HEK293 (cell line): ENCODE measurements around the gene RAP1GAP.

ENCODE experiments used
- BCL11B ChIP-seq: fragments of 450-650 bp; formaldehyde crosslinking; IDR thresholded peaks from 2 replicates; pipeline ENCODE4 v1.5.1; 2016; ENCODE audit warnings: low read depth, missing biosample characterization, missing genetic modification characterization
- EGR2 ChIP-seq: fragments of 450-650 bp; formaldehyde crosslinking; IDR thresholded peaks from 2 replicates; pipeline ENCODE4 v1.5.1; 2016; ENCODE audit warnings: low read depth, missing biosample characterization, missing genetic modification characterization
- GLIS2 ChIP-seq: fragments of 450-650 bp; formaldehyde crosslinking; IDR thresholded peaks from 2 replicates; pipeline ENCODE4 v1.5.1; 2016; ENCODE audit warnings: missing biosample characterization, missing genetic modification characterization
- PATZ1 ChIP-seq: fragments of 450-650 bp; formaldehyde crosslinking; IDR thresholded peaks from 2 replicates; pipeline ENCODE4 v1.5.1; 2016; ENCODE audit warnings: missing biosample characterization, missing genetic modification characterization
- PRDM1 ChIP-seq: fragments of 450-650 bp; formaldehyde crosslinking; IDR thresholded peaks from 2 replicates; pipeline ENCODE4; 2016; ENCODE audit warnings: missing biosample characterization, missing genetic modification characterization
- ZBTB10 ChIP-seq: fragments of 450-650 bp; formaldehyde crosslinking; IDR thresholded peaks from 2 replicates; pipeline ENCODE4 v1.5.1; 2016; ENCODE audit warnings: missing biosample characterization, missing genetic modification characterization
- ZFP37 ChIP-seq: fragments of 450-650 bp; formaldehyde crosslinking; IDR thresholded peaks from 2 replicates; pipeline ENCODE4 v1.5.1; 2016; ENCODE audit warnings: missing biosample characterization, missing genetic modification characterization
- ZFP69B ChIP-seq: fragments of 450-650 bp; formaldehyde crosslinking; IDR thresholded peaks from 2 replicates; pipeline ENCODE4 v1.5.1; 2016; ENCODE audit warnings: missing biosample characterization, missing genetic modification characterization
- ZNF10 ChIP-seq: fragments of 450-650 bp; formaldehyde crosslinking; IDR thresholded peaks from 2 replicates; pipeline ENCODE4 v1.5.1; 2017; ENCODE audit warnings: missing biosample characterization, missing genetic modification characterization
- ZNF121 ChIP-seq: fragments of 450-650 bp; formaldehyde crosslinking; IDR thresholded peaks from 2 replicates; pipeline ENCODE4 v1.5.1; 2016; ENCODE audit warnings: missing biosample characterization, missing genetic modification characterization
- ZNF138 ChIP-seq: fragments of 450-650 bp; formaldehyde crosslinking; IDR thresholded peaks from 2 replicates; pipeline ENCODE4 v1.5.1; 2016; ENCODE audit warnings: missing biosample characterization, missing genetic modification characterization, borderline replicate concordance
- ZNF18 ChIP-seq: fragments of 450-650 bp; formaldehyde crosslinking; IDR thresholded peaks from 2 replicates; pipeline ENCODE4 v1.5.1; 2016; ENCODE audit warnings: missing biosample characterization, missing genetic modification characterization
- ZNF19 ChIP-seq: fragments of 450-650 bp; formaldehyde crosslinking; IDR thresholded peaks from 2 replicates; pipeline ENCODE4; 2016; ENCODE audit warnings: missing biosample characterization, missing genetic modification characterization, low read depth
- ZNF211 ChIP-seq: fragments of 450-650 bp; formaldehyde crosslinking; IDR thresholded peaks from 2 replicates; pipeline ENCODE4 v1.5.1; 2016; ENCODE audit warnings: low read depth, missing biosample characterization, missing genetic modification characterization
- ZNF221 ChIP-seq: fragments of 450-650 bp; formaldehyde crosslinking; IDR thresholded peaks from 2 replicates; pipeline ENCODE4 v1.5.1; 2017; ENCODE audit warnings: missing biosample characterization, missing genetic modification characterization, borderline replicate concordance
- ZNF266 ChIP-seq: fragments of 450-650 bp; formaldehyde crosslinking; IDR thresholded peaks from 2 replicates; pipeline ENCODE4 v1.5.1; 2016; ENCODE audit warnings: missing biosample characterization, missing genetic modification characterization, low read depth
- ZNF350 ChIP-seq: fragments of 450-650 bp; formaldehyde crosslinking; IDR thresholded peaks from 2 replicates; pipeline ENCODE4 v1.5.0; 2017; ENCODE audit warnings: missing biosample characterization, mild to moderate bottlenecking, missing genetic modification characterization
- ZNF501 ChIP-seq: fragments of 450-650 bp; formaldehyde crosslinking; IDR thresholded peaks from 2 replicates; pipeline ENCODE4 v1.5.1; 2016; ENCODE audit warnings: missing biosample characterization, missing genetic modification characterization
- ZNF558 ChIP-seq: fragments of 450-650 bp; formaldehyde crosslinking; IDR thresholded peaks from 2 replicates; pipeline ENCODE4 v1.5.1; 2016; ENCODE audit warnings: missing biosample characterization, missing genetic modification characterization
- ZNF596 ChIP-seq: fragments of 450-650 bp; IDR thresholded peaks from 2 replicates; pipeline ENCODE4 v1.5.0; 2018; ENCODE audit warnings: missing biosample characterization, mild to moderate bottlenecking, missing genetic modification characterization, moderate library complexity
- ZNF639 ChIP-seq: fragments of 450-650 bp; formaldehyde crosslinking; IDR thresholded peaks from 2 replicates; pipeline ENCODE4 v1.5.1; 2016; ENCODE audit warnings: missing biosample characterization, missing genetic modification characterization
- ZNF654 ChIP-seq: fragments of 450-650 bp; formaldehyde crosslinking; IDR thresholded peaks from 2 replicates; pipeline ENCODE4 v1.5.1; 2016; ENCODE audit warnings: low read depth, missing biosample characterization, missing genetic modification characterization
- ZXDB ChIP-seq: fragments of 450-650 bp; formaldehyde crosslinking; IDR thresholded peaks from 2 replicates; pipeline ENCODE4 v1.5.1; 2016; ENCODE audit warnings: missing biosample characterization, missing genetic modification characterization
- TF ChIP-seq, protein P1 (sequence below): fragments of 450-650 bp; formaldehyde crosslinking; conservative IDR thresholded peaks from 2 replicates; pipeline ENCODE4 v1.5.1; 2016; ENCODE audit warnings: low read depth, missing biosample characterization, missing genetic modification characterization
- TF ChIP-seq, protein P2 (sequence below): fragments of 450-650 bp; formaldehyde crosslinking; IDR thresholded peaks from 2 replicates; pipeline ENCODE4 v1.5.1; 2016; ENCODE audit warnings: missing biosample characterization, missing genetic modification characterization

RAP1GAP gene

GRCh38 chr1:21651214-21652042, 17.7 kb downstream of the RAP1GAP start (continued):
- TF ChIP-seq, protein P1, sequence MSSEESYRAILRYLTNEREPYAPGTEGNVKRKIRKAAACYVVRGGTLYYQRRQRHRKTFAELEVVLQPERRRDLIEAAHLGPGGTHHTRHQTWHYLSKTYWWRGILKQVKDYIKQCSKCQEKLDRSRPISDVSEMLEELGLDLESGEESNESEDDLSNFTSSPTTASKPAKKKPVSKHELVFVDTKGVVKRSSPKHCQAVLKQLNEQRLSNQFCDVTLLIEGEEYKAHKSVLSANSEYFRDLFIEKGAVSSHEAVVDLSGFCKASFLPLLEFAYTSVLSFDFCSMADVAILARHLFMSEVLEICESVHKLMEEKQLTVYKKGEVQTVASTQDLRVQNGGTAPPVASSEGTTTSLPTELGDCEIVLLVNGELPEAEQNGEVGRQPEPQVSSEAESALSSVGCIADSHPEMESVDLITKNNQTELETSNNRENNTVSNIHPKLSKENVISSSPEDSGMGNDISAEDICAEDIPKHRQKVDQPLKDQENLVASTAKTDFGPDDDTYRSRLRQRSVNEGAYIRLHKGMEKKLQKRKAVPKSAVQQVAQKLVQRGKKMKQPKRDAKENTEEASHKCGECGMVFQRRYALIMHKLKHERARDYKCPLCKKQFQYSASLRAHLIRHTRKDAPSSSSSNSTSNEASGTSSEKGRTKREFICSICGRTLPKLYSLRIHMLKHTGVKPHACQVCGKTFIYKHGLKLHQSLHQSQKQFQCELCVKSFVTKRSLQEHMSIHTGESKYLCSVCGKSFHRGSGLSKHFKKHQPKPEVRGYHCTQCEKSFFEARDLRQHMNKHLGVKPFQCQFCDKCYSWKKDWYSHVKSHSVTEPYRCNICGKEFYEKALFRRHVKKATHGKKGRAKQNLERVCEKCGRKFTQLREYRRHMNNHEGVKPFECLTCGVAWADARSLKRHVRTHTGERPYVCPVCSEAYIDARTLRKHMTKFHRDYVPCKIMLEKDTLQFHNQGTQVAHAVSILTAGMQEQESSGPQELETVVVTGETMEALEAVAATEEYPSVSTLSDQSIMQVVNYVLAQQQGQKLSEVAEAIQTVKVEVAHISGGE (tag by site-specific recombination) = 0 out of 2 replicates have a peak, but pooled peaks have one; percentile 15
- TF ChIP-seq ZNF501 (no peak), ZXDB (tag by site-specific recombination) (no peak), GLIS2 (tag by site-specific recombination) (peak; percentile 57; the same call in 1 of the 2 replicates), ZNF138 (tag by site-specific recombination) (no peak), PRDM1 (tag by site-specific recombination) (no peak), ZNF558 (no peak), ZNF18 (tag by site-specific recombination) (no peak), ZNF639 (tag by site-specific recombination) (no peak), BCL11B (tag by site-specific recombination) (no peak), ZNF19 (tag by site-specific recombination) (no peak), ZBTB10 (tag by site-specific recombination) (0 out of 2 replicates have a peak, but pooled peaks have one; percentile 31), ZNF221 (tag by site-specific recombination) (no peak), PATZ1 (tag by site-specific recombination) (peak; percentile 45; the same call in 1 of the 2 replicates), ZFP37 (tag by site-specific recombination) (no peak), ZNF211 (tag by site-specific recombination) (no peak), ZFP69B (no peak), ZNF596 (tag by site-specific recombination) (no peak), ZNF121 (no peak), ZNF266 (tag by site-specific recombination) (no peak), ZNF350 (tag by site-specific recombination) (no peak), ZNF654 (tag by site-specific recombination) (no peak), EGR2 (tag by site-specific recombination) (peak; percentile 63), ZNF10 (tag by site-specific recombination) (no peak)
- TF ChIP-seq, protein P2, sequence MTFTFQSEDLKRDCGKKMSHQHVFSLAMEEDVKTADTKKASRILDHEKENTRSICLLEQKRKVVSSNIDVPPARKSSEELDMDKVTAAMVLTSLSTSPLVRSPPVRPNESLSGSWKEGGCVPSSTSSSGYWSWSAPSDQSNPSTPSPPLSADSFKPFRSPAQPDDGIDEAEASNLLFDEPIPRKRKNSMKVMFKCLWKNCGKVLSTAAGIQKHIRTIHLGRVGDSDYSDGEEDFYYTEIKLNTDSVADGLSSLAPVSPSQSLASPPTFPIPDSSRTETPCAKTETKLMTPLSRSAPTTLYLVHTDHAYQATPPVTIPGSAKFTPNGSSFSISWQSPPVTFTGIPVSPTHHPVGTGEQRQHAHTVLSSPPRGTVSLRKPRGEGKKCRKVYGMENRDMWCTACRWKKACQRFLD (tag by site-specific recombination) = no peak
